ENCODE results near the gene MYO1D. TPM values are rescaled to one million over a fixed set of nuclear protein-coding genes. Genes with fewer than 3 reads are reported as not detected.

MYO1D gene
- total RNA-seq, 1 donor from 2014 or later: 27.7 TPM

GRCh38 chr17:32444301-32445073, 432.4 kb downstream of the MYO1D start, which contains the start of gene PSMD11:
Gene PSMD11, plus strand, starts transcription at chr17:32444510. Its CDS starts 14 bp downstream, at chr17:32444524.
- no peaks in the 10 kb centered on the region for H3K27me3 Mint-ChIP-seq
- ChIA-PET CTCF (interaction anchor here (0.6 to 3.6 kb wide), 12 partner anchors 8 to 339 kb away, joined by 3 to 21 read pairs (median 4); no protein-coding TSS in a partner anchor), POLR2A (interaction anchor here (0.6 to 2.1 kb wide), 9 partner anchors 18 to 126 kb away, joined by 3 to 18 read pairs (median 5); partner anchors contain the start of genes C17orf75, CDK5R1 and ZNF207)
- DNase-seq: peak; percentile 99
- ATAC-seq (ENCODE audit: low read depth): peak; percentile 97
- peak within 1 kb of the TSS; percentile 89 for H3K4me3 Mint-ChIP-seq
- TF ChIP-seq CTCF (IDR thresholded peaks at IDR 0.05): no peak
- H3K36me3 Mint-ChIP-seq (ENCODE audit: low read depth): peaks cover 31% of the 10 kb centered on the region
- H3K4me1 Mint-ChIP-seq: peaks cover 28% of the 10 kb centered on the region
- intact Hi-C loops (cut with micrococcal nuclease): loop anchor here (1.0 to 5.0 kb wide), 6 partner anchors 72 to 433 kb away; partner anchors contain the start of genes MYO1D and ZNF207
- H3K27ac Mint-ChIP-seq: peak within 1 kb of the TSS; percentile 65
- H3K9me3 Mint-ChIP-seq: no peaks in the 10 kb centered on the region

GRCh38 chr17:32443827-32444300, 433.1 kb downstream of the MYO1D start:
- Mint-ChIP-seq H3K4me1 (peaks cover 28% of the 10 kb centered on the region), H3K27me3 (no peaks in the 10 kb centered on the region), H3K4me3 (peak overlapping the region; percentile 89), H3K9me3 (no peaks in the 10 kb centered on the region), H3K27ac (no peak overlapping the region), H3K36me3 (ENCODE audit: low read depth) (peaks cover 26% of the 10 kb centered on the region)
- no peak for TF ChIP-seq CTCF (IDR thresholded peaks at IDR 0.05)
- intact Hi-C loops (cut with micrococcal nuclease): loop anchor here (1.0 to 5.0 kb wide), 6 partner anchors 72 to 433 kb away; partner anchors contain the start of genes MYO1D and ZNF207
- ChIA-PET CTCF (interaction anchor here (0.7 to 3.6 kb wide), 11 partner anchors 8 to 340 kb away, joined by 3 to 21 read pairs (median 4); no protein-coding TSS in a partner anchor), POLR2A (interaction anchor here (0.6 to 2.1 kb wide), 9 partner anchors 18 to 385 kb away, joined by 3 to 18 read pairs (median 8); partner anchors contain the start of genes C17orf75, CDK5R1 and ZNF207)
- ATAC-seq (ENCODE audit: low read depth) (no peak), DNase-seq (no peak)

Other genes starting within 250 kb of the MYO1D start
- gene TMEM98, start 51.0 kb upstream of the MYO1D start, total RNA-seq: not detected in 2 replicates
- gene SPACA3, start 114.7 kb upstream of the MYO1D start, total RNA-seq: not detected in 2 replicates

Data from activated B cell treated with CpG ODN at 0.5 μM for 24 hours (primary cell).